Keratinocyte (primary cell): ENCODE results near the gene UBE2V1.

Experiments
- EZH2 ChIP-seq: IDR thresholded peaks from one replicate; pipeline ENCODE4 v1.6.1; 2012; ENCODE audit warnings: inconsistent platforms, mild to moderate bottlenecking, low read length, moderate library complexity
- TF ChIP-seq, protein P1 (sequence below), 3 experiments: IDR thresholded peaks in 1 of 3; conservative IDR thresholded peaks in 1 of 3; optimal IDR thresholded peaks in 1 of 3; 2 replicates in 2 of 3; 3 replicates in 1 of 3; pipeline versions ENCODE3 to v1.5.1; 2011; ENCODE audit warnings: low read length in 3 of 3, mild to moderate bottlenecking in 3 of 3, moderate library complexity in 2 of 3, control low read depth in 1 of 3, inconsistent platforms in 1 of 3; ENCODE audit not compliant: insufficient read depth in 2 of 3; ENCODE audit errors: extremely low read depth in 1 of 3

DNA sequence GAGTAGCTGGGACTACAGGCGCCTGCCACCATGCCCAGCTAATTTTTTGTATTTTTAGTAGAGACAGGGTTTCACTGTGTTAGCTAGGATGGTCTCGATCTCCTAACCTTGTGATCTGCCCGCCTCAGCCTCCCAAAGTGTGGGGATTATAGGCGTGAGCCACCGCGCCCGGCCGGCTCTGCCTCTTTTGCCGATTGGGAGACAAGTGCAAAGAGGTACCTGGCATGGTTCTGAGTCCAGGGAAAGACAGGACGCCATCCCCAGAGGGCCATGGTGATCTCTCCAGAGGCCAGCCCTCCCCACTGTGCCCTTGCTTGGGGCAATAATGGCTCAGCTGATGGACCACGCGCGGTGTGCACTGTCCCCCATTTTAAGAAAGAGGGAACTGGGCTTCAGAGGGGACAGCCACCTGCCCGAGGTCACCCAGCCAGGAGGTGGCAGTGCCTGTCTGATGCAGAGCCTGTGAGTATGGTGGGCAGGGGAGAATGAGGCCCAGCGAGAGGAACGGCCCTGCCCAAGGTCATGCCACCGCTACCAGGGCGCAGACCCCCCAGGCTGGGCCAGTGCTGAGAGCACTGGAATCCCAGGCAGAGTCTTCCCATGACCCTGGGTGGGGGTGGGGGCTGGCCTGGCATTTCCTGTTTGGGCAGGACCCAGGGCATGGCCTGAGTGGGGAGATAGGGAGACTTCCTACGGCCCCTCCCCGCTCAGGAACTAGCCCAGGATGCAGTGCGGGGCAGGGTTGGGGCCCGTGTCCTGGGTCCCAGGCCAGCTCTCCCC is 69.2 kb downstream of the UBE2V1 start:
- TF ChIP-seq, protein P1, sequence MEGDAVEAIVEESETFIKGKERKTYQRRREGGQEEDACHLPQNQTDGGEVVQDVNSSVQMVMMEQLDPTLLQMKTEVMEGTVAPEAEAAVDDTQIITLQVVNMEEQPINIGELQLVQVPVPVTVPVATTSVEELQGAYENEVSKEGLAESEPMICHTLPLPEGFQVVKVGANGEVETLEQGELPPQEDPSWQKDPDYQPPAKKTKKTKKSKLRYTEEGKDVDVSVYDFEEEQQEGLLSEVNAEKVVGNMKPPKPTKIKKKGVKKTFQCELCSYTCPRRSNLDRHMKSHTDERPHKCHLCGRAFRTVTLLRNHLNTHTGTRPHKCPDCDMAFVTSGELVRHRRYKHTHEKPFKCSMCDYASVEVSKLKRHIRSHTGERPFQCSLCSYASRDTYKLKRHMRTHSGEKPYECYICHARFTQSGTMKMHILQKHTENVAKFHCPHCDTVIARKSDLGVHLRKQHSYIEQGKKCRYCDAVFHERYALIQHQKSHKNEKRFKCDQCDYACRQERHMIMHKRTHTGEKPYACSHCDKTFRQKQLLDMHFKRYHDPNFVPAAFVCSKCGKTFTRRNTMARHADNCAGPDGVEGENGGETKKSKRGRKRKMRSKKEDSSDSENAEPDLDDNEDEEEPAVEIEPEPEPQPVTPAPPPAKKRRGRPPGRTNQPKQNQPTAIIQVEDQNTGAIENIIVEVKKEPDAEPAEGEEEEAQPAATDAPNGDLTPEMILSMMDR (optimal IDR thresholded peaks at IDR 0.05 in 1 of 3, IDR thresholded peaks at IDR 0.05 in 1 of 3, conservative IDR thresholded peaks at IDR 0.05 in 1 of 3; ENCODE audit: extremely low read depth in 1 of 3, insufficient read depth in 2 of 3, low read length in 3 of 3) = no peak
- no peak for TF ChIP-seq EZH2
